ENCODE measurements around the gene ARSB.

DNA sequence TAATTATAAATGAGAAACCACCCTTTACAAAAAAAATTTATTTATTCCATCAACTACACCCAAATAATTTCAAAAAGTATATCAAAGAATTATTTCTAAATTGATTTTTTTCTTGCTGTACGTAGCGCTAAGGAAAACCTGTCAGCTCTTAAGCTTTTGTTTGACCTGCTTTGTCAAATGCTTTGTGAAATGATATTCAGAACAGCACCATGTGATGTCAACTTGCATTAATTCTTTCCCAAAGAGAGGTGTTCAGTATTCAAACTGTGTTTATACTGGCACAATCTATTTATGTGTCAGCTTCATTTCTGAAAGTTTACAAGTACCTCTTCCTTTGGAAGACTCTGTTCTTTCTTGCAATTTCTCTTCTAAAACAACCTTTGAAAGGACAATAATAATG is 12.0 kb upstream of the ARSB start:
- TF ChIP-seq RAD21 (conservative IDR thresholded peaks at IDR 0.05 in 1 of 2, IDR thresholded peaks at IDR 0.05 in 1 of 2): no peak
- TF ChIP-seq CHD4 (IDR thresholded peaks at IDR 0.05; ENCODE audit: borderline replicate concordance): no peak
- no peak for TF ChIP-seq POLR2AphosphoS2 (conservative IDR thresholded peaks at IDR 0.05; ENCODE audit: low read length)
- TF ChIP-seq, protein P1, sequence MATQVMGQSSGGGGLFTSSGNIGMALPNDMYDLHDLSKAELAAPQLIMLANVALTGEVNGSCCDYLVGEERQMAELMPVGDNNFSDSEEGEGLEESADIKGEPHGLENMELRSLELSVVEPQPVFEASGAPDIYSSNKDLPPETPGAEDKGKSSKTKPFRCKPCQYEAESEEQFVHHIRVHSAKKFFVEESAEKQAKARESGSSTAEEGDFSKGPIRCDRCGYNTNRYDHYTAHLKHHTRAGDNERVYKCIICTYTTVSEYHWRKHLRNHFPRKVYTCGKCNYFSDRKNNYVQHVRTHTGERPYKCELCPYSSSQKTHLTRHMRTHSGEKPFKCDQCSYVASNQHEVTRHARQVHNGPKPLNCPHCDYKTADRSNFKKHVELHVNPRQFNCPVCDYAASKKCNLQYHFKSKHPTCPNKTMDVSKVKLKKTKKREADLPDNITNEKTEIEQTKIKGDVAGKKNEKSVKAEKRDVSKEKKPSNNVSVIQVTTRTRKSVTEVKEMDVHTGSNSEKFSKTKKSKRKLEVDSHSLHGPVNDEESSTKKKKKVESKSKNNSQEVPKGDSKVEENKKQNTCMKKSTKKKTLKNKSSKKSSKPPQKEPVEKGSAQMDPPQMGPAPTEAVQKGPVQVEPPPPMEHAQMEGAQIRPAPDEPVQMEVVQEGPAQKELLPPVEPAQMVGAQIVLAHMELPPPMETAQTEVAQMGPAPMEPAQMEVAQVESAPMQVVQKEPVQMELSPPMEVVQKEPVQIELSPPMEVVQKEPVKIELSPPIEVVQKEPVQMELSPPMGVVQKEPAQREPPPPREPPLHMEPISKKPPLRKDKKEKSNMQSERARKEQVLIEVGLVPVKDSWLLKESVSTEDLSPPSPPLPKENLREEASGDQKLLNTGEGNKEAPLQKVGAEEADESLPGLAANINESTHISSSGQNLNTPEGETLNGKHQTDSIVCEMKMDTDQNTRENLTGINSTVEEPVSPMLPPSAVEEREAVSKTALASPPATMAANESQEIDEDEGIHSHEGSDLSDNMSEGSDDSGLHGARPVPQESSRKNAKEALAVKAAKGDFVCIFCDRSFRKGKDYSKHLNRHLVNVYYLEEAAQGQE (IDR thresholded peaks at IDR 0.05): no peak
- TF ChIP-seq, protein P2, sequence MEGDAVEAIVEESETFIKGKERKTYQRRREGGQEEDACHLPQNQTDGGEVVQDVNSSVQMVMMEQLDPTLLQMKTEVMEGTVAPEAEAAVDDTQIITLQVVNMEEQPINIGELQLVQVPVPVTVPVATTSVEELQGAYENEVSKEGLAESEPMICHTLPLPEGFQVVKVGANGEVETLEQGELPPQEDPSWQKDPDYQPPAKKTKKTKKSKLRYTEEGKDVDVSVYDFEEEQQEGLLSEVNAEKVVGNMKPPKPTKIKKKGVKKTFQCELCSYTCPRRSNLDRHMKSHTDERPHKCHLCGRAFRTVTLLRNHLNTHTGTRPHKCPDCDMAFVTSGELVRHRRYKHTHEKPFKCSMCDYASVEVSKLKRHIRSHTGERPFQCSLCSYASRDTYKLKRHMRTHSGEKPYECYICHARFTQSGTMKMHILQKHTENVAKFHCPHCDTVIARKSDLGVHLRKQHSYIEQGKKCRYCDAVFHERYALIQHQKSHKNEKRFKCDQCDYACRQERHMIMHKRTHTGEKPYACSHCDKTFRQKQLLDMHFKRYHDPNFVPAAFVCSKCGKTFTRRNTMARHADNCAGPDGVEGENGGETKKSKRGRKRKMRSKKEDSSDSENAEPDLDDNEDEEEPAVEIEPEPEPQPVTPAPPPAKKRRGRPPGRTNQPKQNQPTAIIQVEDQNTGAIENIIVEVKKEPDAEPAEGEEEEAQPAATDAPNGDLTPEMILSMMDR (IDR thresholded peaks at IDR 0.05): no peak
- no peak for TF ChIP-seq SREBF2 (IDR thresholded peaks at IDR 0.05)
- TF ChIP-seq NR3C1 (IDR thresholded peaks at IDR 0.05): no peak
- no peak for TF ChIP-seq TP53 (CRISPR knock-in tag; IDR thresholded peaks at IDR 0.05)

Measured in A549 (cell line).